Kidney (tissue), 14 donors: ENCODE data around the gene FSTL5. TPM values are rescaled to one million over a fixed set of nuclear protein-coding genes. Genes with fewer than 3 reads are reported as not detected.

ENCODE experiments used
- DNase-seq, 5 donors: peaks; one replicate each; pipeline ENCODE4 v3.0.0-alpha.2; 2013 to 2020
- FAIRE-seq: peaks from 2 replicates; lab custom pipeline; 2012; peaks lifted over from hg19 to GRCh38; lab: Jason Lieb, UNC
- H3K27ac ChIP-seq, 2 donors: one replicate each; pipeline ENCODE4 v1.7.0; 2013; ENCODE audit warnings: low read depth in 2 of 2, low read length in 2 of 2, inconsistent platforms in 1 of 2
- H3K27me3 ChIP-seq: one replicate; pipeline ENCODE4 v1.7.1; 2013; ENCODE audit warnings: low read length, inconsistent platforms; ENCODE audit not compliant: control insufficient read depth, insufficient read depth
- H3K36me3 ChIP-seq, 3 donors: one replicate each; pipeline versions ENCODE4 v1.7.0 to v1.7.1; 2013; ENCODE audit warnings: low read length in 3 of 3, control low read depth in 1 of 3, inconsistent platforms in 1 of 3; ENCODE audit not compliant: insufficient read depth in 3 of 3, control insufficient read depth in 2 of 3
- H3K4me1 ChIP-seq, 3 donors: one replicate each; pipeline versions ENCODE4 v1.7.0 to v1.7.1; 2013; ENCODE audit warnings: low read length in 3 of 3, inconsistent platforms in 1 of 3, low read depth in 1 of 3; ENCODE audit not compliant: control insufficient read depth in 2 of 3, insufficient read depth in 2 of 3
- H3K4me3 ChIP-seq, 3 donors: one replicate each; pipeline versions ENCODE4 v1.7.0 to v1.8.1; 2013; ENCODE audit warnings: low read length in 3 of 3, control low read depth in 1 of 3, inconsistent platforms in 1 of 3
- H3K9ac ChIP-seq, 3 donors: one replicate each; pipeline versions ENCODE4 v1.7.0 to v1.7.1; 2013; ENCODE audit warnings: low read length in 3 of 3, control low read depth in 1 of 3, inconsistent platforms in 1 of 3
- H3K9me3 ChIP-seq, 3 donors: one replicate each; pipeline versions ENCODE4 v1.7.0 to v1.7.1; 2013; ENCODE audit warnings: low read length in 3 of 3, control low read depth in 1 of 3, inconsistent platforms in 1 of 3; ENCODE audit not compliant: control insufficient read depth in 2 of 3, insufficient read depth in 1 of 3
- CTCF ChIP-seq: IDR thresholded peaks from 3 replicates; pipeline ENCODE4 v1.5.1; 2012; ENCODE audit warnings: mild to moderate bottlenecking, moderate library complexity, borderline replicate concordance; ENCODE audit not compliant: insufficient read depth; ENCODE audit errors: extremely low read depth
- intact Hi-C: fragments of 100-400 bp; cut with DNase I; formaldehyde crosslinking; loops from one replicate; pipeline ENCODE4 v1.11.1; 2022
- polyA plus RNA-seq: library from polyadenylated mRNA; stranded (reverse); fragments of 350-450 nt; fragmentation: Illumina TruSeq; extraction: RNeasy Lipid Tissue Mini Kit (QIAGEN cat#74804); gene quantifications from one replicate; pipeline ENCODE4 v1.2.3, GENCODE V29; 2014; ENCODE audit warnings: low read depth, low replicate concordance; ENCODE audit not compliant: insufficient read depth
- total RNA-seq: library from RNA; stranded (reverse); fragmentation: NEBNext Ultra II Directional; extraction: Animal tissue kit (Norgen Biotek cat#: 25700); gene quantifications from one replicate; pipeline ENCODE4 v1.2.1, GENCODE V29; 2021
- donor health status: control.
- donor health status: control.
- donor health status: control.
- donor health status: control.
- donor health status: control.
- donor health status: DM: yes; HTN: yes; CAD: no.
- donor health status: Normal renal cell carcinoma (clear cell type).

Gene FSTL5
- total and polyA plus RNA-seq, 2 donors from 2014 or later, result 0.09 TPM; not detected in 1

- intact Hi-C loops, result no loop called here
- Histone ChIP-seq H3K36me3 (no peaks in the 10 kb centered on the region), H3K4me3 (no peak overlapping the region), H3K9ac (no peak overlapping the region), H3K9me3 (no peaks in the 10 kb centered on the region), H3K27me3 (no peaks in the 10 kb centered on the region), H3K27ac (no peak overlapping the region), H3K4me1 (no peaks in the 10 kb centered on the region)
- DNase-seq, result no peak
- no peak for FAIRE-seq
- TF ChIP-seq CTCF, result no peak
These were observed 335.7 kb downstream of the FSTL5 start for GRCh38 chr4:161828061-161828460.

GRCh38 chr4:161827013-161827412 is 336.8 kb downstream of the FSTL5 start:
- no peak for FAIRE-seq
- peaks cover 0 to 3% (median 0%) of the 10 kb centered on the region in 3 donors for H3K9me3 ChIP-seq
- H3K27me3 ChIP-seq, result no peaks in the 10 kb centered on the region
- H3K27ac ChIP-seq, result no peak overlapping the region
- H3K9ac ChIP-seq, result no peak overlapping the region
- no peaks in the 10 kb centered on the region for H3K36me3 ChIP-seq
- intact Hi-C loops, result no loop called here
- DNase-seq, result no peak
- no peak for TF ChIP-seq CTCF
- no peaks in the 10 kb centered on the region for H3K4me1 ChIP-seq
- no peak overlapping the region for H3K4me3 ChIP-seq

GRCh38 chr4:161823450-161823849 is 340.4 kb downstream of the FSTL5 start:
- Histone ChIP-seq H3K27ac (no peak overlapping the region), H3K4me3 (no peak overlapping the region), H3K27me3 (no peaks in the 10 kb centered on the region), H3K9me3 (peaks cover 0 to 3% (median 0%) of the 10 kb centered on the region in 3 donors), H3K4me1 (no peaks in the 10 kb centered on the region), H3K9ac (no peak overlapping the region), H3K36me3 (no peaks in the 10 kb centered on the region)
- FAIRE-seq, result no peak
- intact Hi-C loops, result no loop called here
- DNase-seq, result no peak
- no peak for TF ChIP-seq CTCF

GRCh38 chr4:161822174-161822573 is 341.6 kb downstream of the FSTL5 start:
- no peaks in the 10 kb centered on the region for H3K36me3 ChIP-seq
- no peak overlapping the region for H3K27ac ChIP-seq
- H3K4me3 ChIP-seq, result no peak overlapping the region
- no peaks in the 10 kb centered on the region for H3K4me1 ChIP-seq
- no peak for TF ChIP-seq CTCF
- no peak for FAIRE-seq
- no peak overlapping the region for H3K9ac ChIP-seq
- intact Hi-C loops, result no loop called here
- no peaks in the 10 kb centered on the region for H3K27me3 ChIP-seq
- peak in 1 of 5 donors; percentile 28 for DNase-seq
- peaks cover 0 to 3% (median 0%) of the 10 kb centered on the region in 3 donors for H3K9me3 ChIP-seq
